ENCODE data around the gene INSRR. TPM values are rescaled to one million over a fixed set of nuclear protein-coding genes. Genes with fewer than 3 reads are reported as not detected.

INSRR gene
- total and polyA plus RNA-seq, 8 donors, result 0.03 to 0.06 (median 0.04) TPM; not detected in 4

GRCh38 chr1:156862997-156863599 lies 4.2 kb upstream of the INSRR start:
- no peak for TF ChIP-seq CTCF (IDR thresholded peaks at IDR 0.05)
- intact Hi-C loops (cut with DNase I), result loop anchor here in 1 of 2 donors (5.0 kb wide), 1 partner anchor 66 kb away; no protein-coding TSS in a partner anchor

GRCh38 chr1:156862584-156862983 lies 3.7 kb upstream of the INSRR start:
- peaks cover 48 to 94% of the 10 kb centered on the region in 2 donors for H3K27me3 ChIP-seq
- H3K4me3 ChIP-seq, result no peak overlapping the region
- H3K27ac ChIP-seq, result no peak overlapping the region
- no peaks in the 10 kb centered on the region for H3K36me3 ChIP-seq
- no peak for TF ChIP-seq CTCF (IDR thresholded peaks at IDR 0.05)
- peaks cover 15 to 24% of the 10 kb centered on the region in 2 donors for H3K4me1 ChIP-seq
- intact Hi-C loops (cut with DNase I), result loop anchor here in 1 of 2 donors (5.0 kb wide), 1 partner anchor 65 kb away; no protein-coding TSS in a partner anchor
- DNase-seq (no peak), ATAC-seq (no peak)
- no peaks in the 10 kb centered on the region for H3K9me3 ChIP-seq

More at GRCh38 chr1:156862997-156863599, 4.2 kb upstream of the INSRR start:
- DNase-seq (no peak), ATAC-seq (no peak)
- Histone ChIP-seq H3K36me3 (no peaks in the 10 kb centered on the region), H3K4me1 (peaks cover 15 to 24% of the 10 kb centered on the region in 2 donors), H3K27me3 (peaks cover 43 to 93% of the 10 kb centered on the region in 2 donors), H3K9me3 (no peaks in the 10 kb centered on the region), H3K27ac (no peak overlapping the region), H3K4me3 (no peak overlapping the region)

GRCh38 chr1:156860628-156861423 lies 1.9 kb upstream of the INSRR start, which contains the start of gene NTRK1:
NTRK1 (plus strand) TSS chr1:156860865; CDS start chr1:156860935, 70 bp downstream.
- Histone ChIP-seq H3K27ac (no peak within 1 kb of the TSS), H3K4me1 (peaks cover 15 to 24% of the 10 kb centered on the region in 2 donors), H3K4me3 (peak within 1 kb of the TSS; percentile 5 to 12), H3K36me3 (no peaks in the 10 kb centered on the region), H3K27me3 (peaks cover 48 to 96% of the 10 kb centered on the region in 2 donors), H3K9me3 (no peaks in the 10 kb centered on the region)
- ATAC-seq (peak; percentile 62), DNase-seq (peak in 1 of 4 donors; percentile 33)
- intact Hi-C loops (cut with DNase I), result loop anchor here in 1 of 2 donors (5.0 kb wide), 1 partner anchor 64 kb away; no protein-coding TSS in a partner anchor
- no peak for TF ChIP-seq CTCF (IDR thresholded peaks at IDR 0.05)

GRCh38 chr1:156860113-156860627 lies 1.3 kb upstream of the INSRR start:
- ATAC-seq, result peak; percentile 86
- no peaks in the 10 kb centered on the region for H3K36me3 ChIP-seq
- intact Hi-C loops (cut with DNase I), result loop anchor here in 1 of 2 donors (5.0 kb wide), 1 partner anchor 63 kb away; no protein-coding TSS in a partner anchor
- DNase-seq, result peak in 1 of 4 donors; percentile 39
- H3K27ac ChIP-seq, result no peak overlapping the region
- peaks cover 15 to 24% of the 10 kb centered on the region in 2 donors for H3K4me1 ChIP-seq
- TF ChIP-seq CTCF (IDR thresholded peaks at IDR 0.05), result peak; percentile 63 to 67
- peaks cover 48 to 90% of the 10 kb centered on the region in 2 donors for H3K27me3 ChIP-seq
- peak overlapping the region; percentile 5 to 12 for H3K4me3 ChIP-seq
- H3K9me3 ChIP-seq, result no peaks in the 10 kb centered on the region
